Gastroesophageal sphincter (tissue), 3 donors: ENCODE results near the gene TMEM225B.

Experiments
- EP300 ChIP-seq: sonication (generic); formaldehyde crosslinking; IDR thresholded peaks from one replicate; pipeline ENCODE4 v1.6.1; 2017; ENCODE audit warnings: antibody characterized with exemption, mild to moderate bottlenecking
- POLR2A ChIP-seq, 2 donors: fragments of 450-650 bp; IDR thresholded peaks; one replicate each; pipeline ENCODE4 v1.6.1; 2017; ENCODE audit warnings: antibody characterized with exemption in 2 of 2, mild to moderate bottlenecking in 2 of 2, moderate library complexity in 1 of 2
- TF ChIP-seq, protein P1 (sequence below), 4 experiments: fragments of 200-600 bp in 2 of 4; fragments of 450-650 bp in 2 of 4; sonication (generic) in 1 of 4; IDR thresholded peaks; one replicate each; pipeline ENCODE4 v1.5.1; 2017 to 2019; ENCODE audit warnings: antibody characterized with exemption in 4 of 4, mild to moderate bottlenecking in 2 of 4, moderate library complexity in 2 of 4

DNA sequence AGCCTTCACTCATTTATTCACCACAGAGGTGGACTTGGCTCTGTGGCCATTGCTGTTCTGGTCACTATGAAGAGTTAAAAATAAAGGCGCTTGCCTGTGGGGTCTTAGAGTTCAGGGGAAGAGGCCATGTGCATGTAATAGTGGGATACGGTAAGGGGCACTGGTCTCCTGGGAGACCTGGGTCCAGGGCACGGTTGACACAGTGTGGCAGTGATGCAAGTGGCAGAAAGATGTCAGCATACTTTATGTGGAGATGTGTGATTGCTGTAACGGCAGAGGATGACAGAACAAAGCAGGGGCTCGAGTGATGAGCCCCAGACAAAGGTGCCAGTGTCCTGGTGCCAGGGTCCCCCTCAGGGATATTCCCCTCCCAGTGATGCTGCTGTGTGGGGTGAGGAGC, 27.3 kb downstream of the TMEM225B start:
- TF ChIP-seq, protein P1, sequence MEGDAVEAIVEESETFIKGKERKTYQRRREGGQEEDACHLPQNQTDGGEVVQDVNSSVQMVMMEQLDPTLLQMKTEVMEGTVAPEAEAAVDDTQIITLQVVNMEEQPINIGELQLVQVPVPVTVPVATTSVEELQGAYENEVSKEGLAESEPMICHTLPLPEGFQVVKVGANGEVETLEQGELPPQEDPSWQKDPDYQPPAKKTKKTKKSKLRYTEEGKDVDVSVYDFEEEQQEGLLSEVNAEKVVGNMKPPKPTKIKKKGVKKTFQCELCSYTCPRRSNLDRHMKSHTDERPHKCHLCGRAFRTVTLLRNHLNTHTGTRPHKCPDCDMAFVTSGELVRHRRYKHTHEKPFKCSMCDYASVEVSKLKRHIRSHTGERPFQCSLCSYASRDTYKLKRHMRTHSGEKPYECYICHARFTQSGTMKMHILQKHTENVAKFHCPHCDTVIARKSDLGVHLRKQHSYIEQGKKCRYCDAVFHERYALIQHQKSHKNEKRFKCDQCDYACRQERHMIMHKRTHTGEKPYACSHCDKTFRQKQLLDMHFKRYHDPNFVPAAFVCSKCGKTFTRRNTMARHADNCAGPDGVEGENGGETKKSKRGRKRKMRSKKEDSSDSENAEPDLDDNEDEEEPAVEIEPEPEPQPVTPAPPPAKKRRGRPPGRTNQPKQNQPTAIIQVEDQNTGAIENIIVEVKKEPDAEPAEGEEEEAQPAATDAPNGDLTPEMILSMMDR (IDR thresholded peaks at IDR 0.05), result no peak
- TF ChIP-seq POLR2A (IDR thresholded peaks at IDR 0.05), result no peak
- TF ChIP-seq EP300, result no peak
